Spleen (tissue), 7 donors: ENCODE data around the gene KLRK1.
"Not testable (repeated sequence)": the region's sequence is repeated elsewhere in the genome, so short reads cannot be mapped to it uniquely, and the experiment has no call there.

Experiments used
- POLR2A ChIP-seq, 3 donors: fragments of 450-650 bp; IDR thresholded peaks; one replicate each; pipeline ENCODE4 v1.5.1; 2017; ENCODE audit warnings: antibody characterized with exemption in 3 of 3, mild to moderate bottlenecking in 1 of 3
- TF ChIP-seq, protein P1 (sequence below), 11 experiments: fragments of 200-600 bp in 7 of 11; fragments of 450-650 bp in 4 of 11; sonication (generic) in 4 of 11; IDR thresholded peaks in 8 of 11; conservative IDR thresholded peaks in 3 of 11; 1 replicate in 7 of 11; 2 replicates in 4 of 11; pipeline versions ENCODE4 v1.4.0 to v1.8.0; 2016 to 2021; ENCODE audit warnings: antibody characterized with exemption in 11 of 11, inconsistent platforms in 4 of 11, mild to moderate bottlenecking in 1 of 11
- donor health status: DM: no; HTN: no; CAD: no; lungs with moderate emphysema.
- donor health status: DM: no; HTN: no; CAD: no.
- donor health status: DM: no; HTN: no; CAD: no.

GRCh38 chr12:10390991-10391390 lies 1.1 kb upstream of the KLRK1 start:
- TF ChIP-seq, protein P1, sequence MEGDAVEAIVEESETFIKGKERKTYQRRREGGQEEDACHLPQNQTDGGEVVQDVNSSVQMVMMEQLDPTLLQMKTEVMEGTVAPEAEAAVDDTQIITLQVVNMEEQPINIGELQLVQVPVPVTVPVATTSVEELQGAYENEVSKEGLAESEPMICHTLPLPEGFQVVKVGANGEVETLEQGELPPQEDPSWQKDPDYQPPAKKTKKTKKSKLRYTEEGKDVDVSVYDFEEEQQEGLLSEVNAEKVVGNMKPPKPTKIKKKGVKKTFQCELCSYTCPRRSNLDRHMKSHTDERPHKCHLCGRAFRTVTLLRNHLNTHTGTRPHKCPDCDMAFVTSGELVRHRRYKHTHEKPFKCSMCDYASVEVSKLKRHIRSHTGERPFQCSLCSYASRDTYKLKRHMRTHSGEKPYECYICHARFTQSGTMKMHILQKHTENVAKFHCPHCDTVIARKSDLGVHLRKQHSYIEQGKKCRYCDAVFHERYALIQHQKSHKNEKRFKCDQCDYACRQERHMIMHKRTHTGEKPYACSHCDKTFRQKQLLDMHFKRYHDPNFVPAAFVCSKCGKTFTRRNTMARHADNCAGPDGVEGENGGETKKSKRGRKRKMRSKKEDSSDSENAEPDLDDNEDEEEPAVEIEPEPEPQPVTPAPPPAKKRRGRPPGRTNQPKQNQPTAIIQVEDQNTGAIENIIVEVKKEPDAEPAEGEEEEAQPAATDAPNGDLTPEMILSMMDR (IDR thresholded peaks at IDR 0.05 in 8 of 11, conservative IDR thresholded peaks at IDR 0.05 in 3 of 11) = not testable (repeated sequence)
- TF ChIP-seq POLR2A (IDR thresholded peaks at IDR 0.05) = not testable (repeated sequence)
